ENCODE measurements around the gene HACE1. TPM values are rescaled to one million over a fixed set of nuclear protein-coding genes. Genes with fewer than 3 reads are reported as not detected.

The HACE1 gene
- polyA plus RNA-seq, 1 experiment: 13.6 TPM

GRCh38 chr6:104796031-104796785 lies 63.5 kb downstream of the HACE1 start:
- POLR2A ChIA-PET: no interaction called here
- Histone ChIP-seq H3K27ac (ENCODE audit: low read depth, low read length) (no peak overlapping the region), H3K4me3 (ENCODE audit: low read depth, low read length) (no peak overlapping the region), H3K9me3 (ENCODE audit: control insufficient read depth, insufficient read depth, low read length) (peaks cover 5% of the 10 kb centered on the region; the same call in 1 of the 2 replicates), H3K27me3 (ENCODE audit: control insufficient read depth, insufficient read depth, low read length) (no peaks in the 10 kb centered on the region)
- CTCF ChIA-PET: interaction anchor here (0.6 kb wide), 1 partner anchor 10 kb away, joined by 3 read pairs; no protein-coding TSS in a partner anchor
- TF ChIP-seq CTCF (IDR thresholded peaks at IDR 0.05; ENCODE audit: low read depth, low read length): no peak
- no peak for DNase-seq (ENCODE audit: low read depth, low spot score)

GRCh38 chr6:104795363-104795762 lies 64.4 kb downstream of the HACE1 start:
- DNase-seq (ENCODE audit: low read depth, low spot score): no peak
- peaks cover 5% of the 10 kb centered on the region; the same call in 1 of the 2 replicates for H3K9me3 ChIP-seq (ENCODE audit: control insufficient read depth, insufficient read depth, low read length)
- no peaks in the 10 kb centered on the region for H3K27me3 ChIP-seq (ENCODE audit: control insufficient read depth, insufficient read depth, low read length)
- ChIA-PET CTCF (no interaction called here), POLR2A (no interaction called here)
- no peak overlapping the region for H3K27ac ChIP-seq (ENCODE audit: low read depth, low read length)
- no peak for TF ChIP-seq CTCF (IDR thresholded peaks at IDR 0.05; ENCODE audit: low read depth, low read length)
- H3K4me3 ChIP-seq (ENCODE audit: low read depth, low read length): no peak overlapping the region

- ChIA-PET CTCF (interaction anchor here (0.6 to 4.1 kb wide), 10 partner anchors 9 to 1375 kb away, joined by 3 to 36 read pairs (median 4); no protein-coding TSS in a partner anchor), POLR2A (interaction anchor here (0.8 kb wide), 1 partner anchor 69 kb away, joined by 7 read pairs; no protein-coding TSS in a partner anchor)
- no peaks in the 10 kb centered on the region for H3K9me3 ChIP-seq (ENCODE audit: control insufficient read depth, insufficient read depth, low read length)
- H3K27me3 ChIP-seq (ENCODE audit: control insufficient read depth, insufficient read depth, low read length): no peaks in the 10 kb centered on the region
- no peak overlapping the region for H3K4me3 ChIP-seq (ENCODE audit: low read depth, low read length)
- DNase-seq (ENCODE audit: low read depth, low spot score): peak; percentile 10
- H3K27ac ChIP-seq (ENCODE audit: low read depth, low read length): no peak overlapping the region
- TF ChIP-seq CTCF (IDR thresholded peaks at IDR 0.05; ENCODE audit: low read depth, low read length): peak; percentile 25; the same call in 1 of the 2 replicates
Measured at GRCh38 chr6:104789770-104790190, 69.9 kb downstream of the HACE1 start.

GRCh38 chr6:104788400-104788799 lies 71.3 kb downstream of the HACE1 start:
- no peak overlapping the region for H3K4me3 ChIP-seq (ENCODE audit: low read depth, low read length)
- H3K9me3 ChIP-seq (ENCODE audit: control insufficient read depth, insufficient read depth, low read length): no peaks in the 10 kb centered on the region
- H3K27ac ChIP-seq (ENCODE audit: low read depth, low read length): no peak overlapping the region
- no peak for TF ChIP-seq CTCF (IDR thresholded peaks at IDR 0.05; ENCODE audit: low read depth, low read length)
- H3K27me3 ChIP-seq (ENCODE audit: control insufficient read depth, insufficient read depth, low read length): no peaks in the 10 kb centered on the region
- ChIA-PET POLR2A (no interaction called here), CTCF (interaction anchor here (4.1 kb wide), 1 partner anchor 290 kb away, joined by 36 read pairs; no protein-coding TSS in a partner anchor)
- no peak for DNase-seq (ENCODE audit: low read depth, low spot score)

- POLR2A ChIA-PET: no interaction called here
Measured at GRCh38 chr6:104787305-104787704, 72.4 kb downstream of the HACE1 start.

More at GRCh38 chr6:104787305-104787704, 72.4 kb downstream of the HACE1 start:
- Histone ChIP-seq H3K4me3 (ENCODE audit: low read depth, low read length) (no peak overlapping the region), H3K27me3 (ENCODE audit: control insufficient read depth, insufficient read depth, low read length) (no peaks in the 10 kb centered on the region), H3K9me3 (ENCODE audit: control insufficient read depth, insufficient read depth, low read length) (no peaks in the 10 kb centered on the region), H3K27ac (ENCODE audit: low read depth, low read length) (no peak overlapping the region)
- TF ChIP-seq CTCF (IDR thresholded peaks at IDR 0.05; ENCODE audit: low read depth, low read length): no peak
- DNase-seq (ENCODE audit: low read depth, low spot score): no peak
- CTCF ChIA-PET: interaction anchor here (4.1 kb wide), 1 partner anchor 291 kb away, joined by 36 read pairs; no protein-coding TSS in a partner anchor
